ENCODE results near the gene XRCC4.
"Not testable (repeated sequence)": the region's sequence is repeated elsewhere in the genome, so short reads cannot be mapped to it uniquely, and the experiment has no call there.

XRCC4 gene

GRCh38 chr5:83076742-83077661, at the start of gene XRCC4, which contains the start of gene TMEM167A:
Gene XRCC4 (plus strand): TSS chr5:83077547. CDS start chr5:83104920, 27,373 bp downstream.
Gene TMEM167A (minus strand): TSS chr5:83077394. CDS start chr5:83077323, 71 bp downstream.
- peak; percentile 87 for DNase-seq

- no peak for DNase-seq
These were observed 47.4 kb upstream of the XRCC4 start for GRCh38 chr5:83029912-83030311.

- DNase-seq = no peak
These were observed 46.0 kb upstream of the XRCC4 start for GRCh38 chr5:83031381-83031780.

GRCh38 chr5:83034036-83034435, 43.3 kb upstream of the XRCC4 start:
- DNase-seq = no peak

- no peak for DNase-seq
These were observed 42.7 kb upstream of the XRCC4 start for GRCh38 chr5:83034528-83035207.

GRCh38 chr5:83035373-83036100, 41.8 kb upstream of the XRCC4 start:
- no peak for DNase-seq

GRCh38 chr5:83036991-83037575, 40.3 kb upstream of the XRCC4 start:
- no peak for DNase-seq

GRCh38 chr5:83038924-83039323, 38.4 kb upstream of the XRCC4 start:
- DNase-seq = no peak

GRCh38 chr5:83042507-83042906, 34.8 kb upstream of the XRCC4 start:
- no peak for DNase-seq

GRCh38 chr5:83044926-83045325, 32.4 kb upstream of the XRCC4 start:
- DNase-seq = no peak

GRCh38 chr5:83048277-83048676, 29.1 kb upstream of the XRCC4 start:
- DNase-seq = no peak

GRCh38 chr5:83048811-83049210, 28.5 kb upstream of the XRCC4 start:
- DNase-seq = no peak

- DNase-seq = no peak
These were observed 27.9 kb upstream of the XRCC4 start for GRCh38 chr5:83049370-83049885.

- DNase-seq = no peak
These were observed 26.5 kb upstream of the XRCC4 start for GRCh38 chr5:83050723-83051340.

- no peak for DNase-seq
These were observed 22.2 kb upstream of the XRCC4 start for GRCh38 chr5:83055166-83055565.

GRCh38 chr5:83058726-83059125, 18.6 kb upstream of the XRCC4 start:
- DNase-seq = no peak

GRCh38 chr5:83059341-83059740, 18.0 kb upstream of the XRCC4 start:
- no peak for DNase-seq

GRCh38 chr5:83066548-83067110, 10.7 kb upstream of the XRCC4 start:
- no peak for DNase-seq

- not testable (repeated sequence) for DNase-seq
These were observed 10.0 kb upstream of the XRCC4 start for GRCh38 chr5:83067377-83067776.

- no peak for DNase-seq
These were observed 8.1 kb upstream of the XRCC4 start for GRCh38 chr5:83069096-83069799.
